Fibroblast of skin of right quadriceps (primary cell): ENCODE measurements around the gene GALNT2.

Experiments used
- DNase-seq: peaks from one replicate; pipeline ENCODE4 v3.0.0-alpha.2; 2013

GALNT2 gene

DNA sequence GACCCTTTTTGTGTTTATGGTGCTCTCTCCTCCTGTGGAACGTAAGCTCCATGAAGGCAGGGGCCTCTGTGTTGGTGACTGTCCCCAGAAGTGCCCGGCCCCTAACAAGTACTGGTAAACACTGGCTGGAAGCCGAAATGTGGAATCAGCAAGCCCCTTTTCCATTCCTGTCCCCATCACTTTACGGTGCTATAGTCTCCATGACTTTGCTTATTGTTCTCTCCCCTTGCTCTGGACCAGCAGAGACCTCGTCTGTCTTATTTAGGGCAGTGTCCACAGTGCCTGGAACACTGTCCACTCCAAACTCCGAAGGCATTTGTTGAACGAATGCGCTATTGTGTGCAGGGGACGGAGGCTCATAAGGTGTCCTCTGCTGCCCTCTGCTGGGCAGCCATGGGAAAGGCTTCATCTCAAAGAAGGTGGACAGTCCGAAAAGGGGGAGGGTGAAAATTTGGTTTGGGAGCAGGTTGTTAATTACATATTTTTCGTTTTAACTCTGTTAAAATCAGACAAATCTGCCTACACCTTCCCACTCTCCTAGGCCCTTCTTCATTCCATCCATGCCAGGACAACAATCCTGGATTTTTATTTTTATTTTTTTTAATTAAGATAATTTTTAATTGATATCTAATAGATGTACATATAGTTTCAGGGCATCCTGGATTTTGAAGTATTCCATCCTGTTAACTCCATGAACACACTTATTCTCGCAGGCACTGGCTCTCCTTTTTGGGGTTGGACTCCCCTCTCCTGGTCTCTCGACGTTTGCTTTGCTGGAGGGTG is 243.5 kb downstream of the GALNT2 start:
- DNase-seq = peak; percentile 61

DNA sequence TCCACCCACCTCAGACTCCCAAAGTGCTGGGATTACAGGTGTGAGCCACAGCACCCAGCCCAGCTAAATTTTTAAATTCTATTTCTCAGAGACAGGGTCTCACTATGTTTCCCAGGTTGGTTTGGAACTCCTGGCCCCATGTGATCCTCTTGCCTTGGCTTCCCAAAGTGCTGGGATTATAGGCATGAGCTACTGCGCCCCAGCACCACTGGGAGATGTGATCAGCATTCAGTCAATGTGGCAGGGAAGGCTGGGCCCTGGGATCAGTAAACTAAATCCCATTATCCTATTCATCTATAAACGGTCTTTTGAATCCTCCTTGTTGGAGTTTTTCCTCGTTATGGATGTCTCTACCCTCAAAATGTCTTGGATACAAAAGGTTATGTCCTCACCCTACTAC is 245.6 kb downstream of the GALNT2 start:
- DNase-seq = no peak

DNA sequence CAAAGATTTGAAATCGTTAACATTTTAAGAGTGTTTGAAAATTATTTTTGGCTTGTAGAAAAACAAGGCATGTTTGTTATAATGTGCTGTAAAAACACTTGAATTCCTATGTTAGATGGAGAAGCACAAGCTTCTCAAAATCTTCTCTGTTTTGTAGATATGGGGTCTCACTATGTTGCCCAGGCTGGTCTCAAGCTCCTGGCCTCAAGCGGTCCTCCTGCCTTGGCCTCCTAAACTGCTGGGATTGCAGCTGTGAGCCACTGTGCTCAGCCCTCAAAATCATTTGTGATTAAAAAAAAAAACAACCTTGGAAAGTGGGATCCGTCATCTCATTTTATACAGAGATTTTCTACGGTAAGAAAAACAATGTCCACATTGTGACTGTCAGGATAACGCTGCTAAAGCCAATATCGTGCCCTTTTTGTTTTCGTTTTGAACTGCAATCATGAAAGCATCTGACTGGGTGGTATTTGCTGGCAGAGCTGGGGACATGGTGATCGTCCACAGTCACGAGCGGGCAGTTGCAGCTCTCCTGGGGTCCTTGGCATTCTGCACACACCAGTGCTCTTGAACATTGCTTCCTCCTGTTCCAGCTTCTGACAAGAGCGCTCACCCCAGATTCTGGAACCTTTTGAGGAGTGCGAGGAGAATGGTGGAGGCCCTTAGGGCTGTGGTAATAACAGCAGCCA is 246.6 kb downstream of the GALNT2 start:
- no peak for DNase-seq

DNA sequence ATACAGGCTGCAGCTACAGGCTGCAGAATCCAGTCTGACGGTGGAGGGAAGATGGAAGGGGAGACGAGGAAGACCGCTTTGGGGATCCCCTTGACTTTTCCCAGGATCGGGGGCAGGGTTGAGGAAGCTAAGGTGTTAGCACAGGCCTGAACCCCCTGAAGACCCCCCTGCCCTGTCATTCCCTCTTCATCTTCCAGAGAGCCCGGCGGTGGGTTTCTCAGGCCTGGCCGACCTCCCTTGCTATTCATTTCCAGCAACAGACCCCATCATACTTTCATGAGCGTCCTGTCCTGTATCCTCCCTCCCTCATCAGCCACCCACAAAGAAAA is 247.1 kb downstream of the GALNT2 start:
- no peak for DNase-seq

DNA sequence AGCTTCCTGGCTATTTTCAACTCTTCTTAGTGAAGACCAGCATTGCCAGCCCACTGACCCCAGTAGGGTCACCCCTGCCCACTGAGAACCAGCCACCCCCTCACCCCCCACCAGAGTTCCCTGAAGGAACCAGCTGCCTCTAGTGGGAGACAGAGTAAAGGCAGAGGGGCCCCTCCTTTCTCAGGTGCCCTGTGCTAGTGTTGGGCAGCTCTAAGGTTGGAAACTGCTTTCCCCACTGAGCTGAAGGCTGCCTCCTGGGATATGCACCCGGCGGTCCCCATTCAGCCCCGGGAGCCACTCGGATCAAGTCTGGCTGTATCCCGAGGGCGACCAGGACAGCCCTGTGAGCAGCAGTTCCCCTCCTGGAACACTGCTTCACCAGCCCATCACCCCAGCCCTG is 248.1 kb downstream of the GALNT2 start:
- no peak for DNase-seq

DNA sequence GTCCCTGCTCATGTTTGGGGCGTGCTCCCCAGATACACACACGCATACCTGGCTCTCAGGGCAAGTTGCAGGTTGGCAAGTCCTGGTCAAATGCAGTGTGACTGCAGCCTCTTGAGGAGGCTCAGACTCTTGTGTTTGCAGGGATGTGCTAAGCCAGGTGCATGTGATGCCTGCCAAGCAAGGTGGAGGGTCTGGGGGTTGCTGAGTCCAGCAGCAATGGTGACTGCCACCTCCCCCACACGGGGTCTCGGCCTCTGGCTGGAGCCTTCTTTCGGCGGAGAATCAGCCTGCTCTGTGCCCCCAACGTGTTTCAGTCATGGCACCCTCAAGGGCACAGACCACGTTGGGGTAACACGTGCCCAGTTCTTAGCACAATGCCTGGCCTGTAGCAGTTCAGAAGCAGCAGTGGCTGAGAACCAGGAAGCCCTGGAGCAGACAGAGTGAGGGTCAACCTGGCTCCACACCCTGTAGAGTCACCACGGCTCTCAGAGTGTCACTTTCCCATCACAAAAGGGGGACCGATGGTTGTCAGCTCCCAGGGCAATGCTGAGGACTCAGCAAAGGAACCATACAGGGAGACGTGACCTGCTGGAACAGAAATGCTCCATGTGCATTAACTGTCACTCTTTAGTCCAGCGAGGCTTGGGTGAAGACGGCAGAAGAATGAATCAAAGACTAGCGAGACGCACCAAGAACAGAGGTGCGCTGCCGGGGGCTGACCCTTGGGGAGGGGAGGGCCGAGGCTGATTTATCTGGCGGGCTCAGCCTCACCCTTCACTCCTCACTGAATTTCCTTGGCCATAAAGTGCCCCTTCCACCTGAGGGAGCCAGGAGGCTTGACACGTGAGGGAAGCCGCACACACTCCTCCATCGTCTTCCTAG is 250.1 kb downstream of the GALNT2 start:
- DNase-seq = no peak

DNA sequence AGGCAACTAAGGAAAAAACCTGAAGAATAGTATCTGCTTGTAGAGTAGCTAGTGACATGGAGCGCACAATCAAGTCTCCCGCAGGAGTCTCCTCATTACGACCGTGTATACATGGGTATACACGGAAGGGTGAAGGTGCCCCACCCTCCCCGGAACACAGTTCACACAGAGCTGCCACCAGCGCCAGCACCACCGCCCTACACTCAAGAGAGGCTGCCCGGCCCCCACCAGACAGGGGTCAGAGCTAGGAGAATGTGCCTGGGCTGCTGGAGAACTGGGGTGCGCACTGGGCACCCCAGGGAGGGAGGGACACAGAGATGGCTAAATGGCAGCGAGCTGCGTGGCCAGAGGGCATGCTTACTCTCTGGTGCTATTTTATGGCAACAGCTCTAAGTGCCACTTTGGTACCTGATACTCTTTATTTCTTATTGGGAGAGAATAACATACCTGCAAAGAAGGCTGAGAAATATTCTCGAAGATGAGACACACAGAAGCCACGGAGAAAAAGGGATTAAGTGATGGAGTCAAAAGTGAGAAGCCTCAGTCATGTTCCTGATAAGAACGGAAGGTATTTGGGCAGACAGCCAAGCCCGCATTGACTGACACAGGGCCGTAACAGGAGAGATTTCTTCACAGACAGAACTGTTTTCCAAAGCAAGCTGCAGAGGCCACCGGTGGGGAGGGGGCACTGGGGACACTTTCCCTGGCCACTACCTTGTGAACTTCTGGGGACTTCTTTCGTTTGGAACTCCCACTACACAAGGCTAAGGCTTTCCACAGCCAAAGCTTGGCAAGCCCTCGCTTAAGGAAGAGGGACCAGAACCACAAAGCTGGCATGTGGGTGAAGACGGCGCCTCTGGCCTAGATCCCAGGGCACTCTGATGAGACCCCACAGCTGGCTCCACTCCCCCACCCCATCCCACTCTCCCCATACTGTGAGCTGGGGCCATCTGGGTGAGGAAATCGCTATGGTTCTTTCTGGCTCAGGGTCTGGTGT is 251.1 kb downstream of the GALNT2 start:
- no peak for DNase-seq

DNA sequence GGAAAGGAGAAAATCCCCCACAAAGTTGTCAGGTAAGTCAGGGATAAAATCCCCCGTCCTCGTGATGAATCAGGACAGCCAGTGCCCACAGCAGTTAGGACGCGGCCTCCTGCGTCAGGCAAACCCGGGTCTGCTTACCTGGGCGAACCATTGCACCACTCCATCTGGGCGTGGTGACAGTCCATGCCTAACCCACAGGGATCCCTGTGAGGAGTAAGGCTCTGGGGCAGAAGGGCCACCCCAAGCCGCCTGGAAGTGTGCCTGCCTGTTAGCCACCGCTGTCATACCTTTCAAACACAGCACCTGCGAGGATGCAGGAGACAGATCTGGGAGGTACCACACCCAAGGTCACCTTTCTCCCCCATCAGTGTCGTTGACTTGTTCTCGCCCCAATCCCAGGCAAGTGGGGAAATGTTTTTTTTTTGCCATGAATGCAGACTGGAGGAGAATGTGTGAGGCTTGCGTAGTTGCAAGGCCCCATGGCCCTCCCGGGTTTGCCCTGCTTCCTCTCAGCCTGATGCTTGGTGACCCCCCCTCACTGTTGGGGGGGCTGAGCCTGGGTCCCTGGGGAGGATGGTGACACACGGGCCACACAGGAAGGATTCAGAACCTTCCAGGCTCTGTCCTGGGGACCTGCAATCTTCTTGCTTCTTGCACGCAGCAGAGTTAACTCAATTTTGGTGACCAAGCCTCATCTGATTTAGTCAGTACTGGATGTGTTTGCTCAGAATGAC is 252.1 kb downstream of the GALNT2 start:
- no peak for DNase-seq

DNA sequence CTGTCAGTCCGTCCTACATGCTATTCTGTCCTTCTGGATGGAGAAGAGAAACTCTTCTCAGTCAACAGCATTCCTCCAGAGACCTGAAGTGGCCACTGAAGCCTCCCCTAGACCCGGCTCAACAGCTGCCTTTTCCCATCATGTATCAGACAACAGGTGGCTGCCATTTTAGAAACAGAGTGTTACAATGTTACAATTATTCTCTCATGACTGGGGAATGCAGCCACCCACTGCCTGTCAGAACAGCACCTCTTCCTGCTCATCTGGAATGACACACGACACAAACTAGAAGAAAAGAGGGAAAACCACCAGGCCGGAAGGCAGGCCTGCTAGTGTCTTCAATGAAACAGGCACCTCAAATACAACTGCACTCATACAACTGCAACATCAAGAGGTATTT is 253.8 kb downstream of the GALNT2 start:
- no peak for DNase-seq

DNA sequence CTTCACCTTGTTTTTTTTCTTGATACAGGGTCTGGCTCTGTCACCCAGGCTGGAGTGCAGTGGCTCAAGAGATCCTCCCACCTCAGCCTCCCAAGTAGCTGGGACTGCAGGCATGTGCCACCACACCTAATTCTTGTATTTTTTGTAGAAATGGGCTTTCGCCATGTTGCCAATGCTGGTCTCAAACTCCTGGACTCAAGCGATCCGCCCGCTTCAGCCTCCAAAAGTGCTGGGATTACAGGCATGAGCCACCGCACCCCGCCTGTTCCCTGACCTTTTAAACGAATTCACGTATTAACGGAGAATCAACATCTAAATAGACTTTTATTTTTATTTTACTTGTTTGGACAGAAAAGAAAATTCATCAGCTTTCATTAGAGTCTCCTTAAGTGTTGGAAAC is 254.3 kb downstream of the GALNT2 start:
- no peak for DNase-seq

DNA sequence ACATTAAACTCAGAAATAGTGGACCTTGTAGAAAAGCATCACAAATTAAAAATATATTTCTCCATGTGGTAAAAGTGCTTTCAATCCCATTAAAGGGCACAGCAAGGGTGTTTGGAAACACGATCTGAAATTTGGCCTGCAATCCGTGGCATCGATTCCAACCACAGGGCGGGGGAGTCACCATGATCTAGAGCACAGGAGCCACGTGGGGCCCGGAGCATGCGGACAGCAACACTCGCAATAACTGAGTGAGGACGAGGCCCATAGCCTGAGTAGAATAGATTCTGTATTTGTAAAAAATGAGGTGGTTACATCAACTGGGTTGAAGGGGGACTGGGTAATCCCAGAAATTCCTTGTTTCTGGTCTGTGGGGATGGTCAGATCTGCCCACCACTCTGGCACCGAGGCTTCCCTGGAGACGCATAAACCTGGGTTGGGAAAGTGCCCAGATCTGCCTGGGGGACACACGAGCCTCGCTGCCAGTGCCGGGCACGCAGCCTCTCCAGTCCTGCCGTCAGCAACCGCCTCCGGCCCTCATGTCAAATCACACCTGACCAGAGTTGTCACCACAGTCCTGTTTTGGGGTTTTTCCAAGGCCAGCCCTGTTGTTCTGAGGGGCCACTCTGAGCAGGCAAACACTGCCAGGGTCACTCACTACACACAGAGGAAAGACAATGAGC is 254.8 kb downstream of the GALNT2 start:
- DNase-seq = no peak

DNA sequence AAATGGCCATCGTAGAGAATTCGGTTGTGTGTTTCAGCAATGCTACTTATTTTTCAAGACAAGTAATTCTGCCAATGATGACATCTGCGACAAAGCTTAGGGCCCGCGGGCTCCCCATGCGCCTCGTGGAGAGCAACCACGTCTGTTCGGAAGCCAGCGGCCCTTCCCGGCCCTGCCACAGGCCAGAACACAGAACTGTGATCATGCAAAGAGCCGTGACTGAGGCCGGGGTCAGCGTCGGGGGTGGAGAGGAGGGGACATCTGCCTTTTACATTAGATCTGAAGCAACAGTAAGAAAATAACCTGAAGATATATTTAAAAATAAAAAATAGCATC is 255.4 kb downstream of the GALNT2 start:
- DNase-seq = no peak

DNA sequence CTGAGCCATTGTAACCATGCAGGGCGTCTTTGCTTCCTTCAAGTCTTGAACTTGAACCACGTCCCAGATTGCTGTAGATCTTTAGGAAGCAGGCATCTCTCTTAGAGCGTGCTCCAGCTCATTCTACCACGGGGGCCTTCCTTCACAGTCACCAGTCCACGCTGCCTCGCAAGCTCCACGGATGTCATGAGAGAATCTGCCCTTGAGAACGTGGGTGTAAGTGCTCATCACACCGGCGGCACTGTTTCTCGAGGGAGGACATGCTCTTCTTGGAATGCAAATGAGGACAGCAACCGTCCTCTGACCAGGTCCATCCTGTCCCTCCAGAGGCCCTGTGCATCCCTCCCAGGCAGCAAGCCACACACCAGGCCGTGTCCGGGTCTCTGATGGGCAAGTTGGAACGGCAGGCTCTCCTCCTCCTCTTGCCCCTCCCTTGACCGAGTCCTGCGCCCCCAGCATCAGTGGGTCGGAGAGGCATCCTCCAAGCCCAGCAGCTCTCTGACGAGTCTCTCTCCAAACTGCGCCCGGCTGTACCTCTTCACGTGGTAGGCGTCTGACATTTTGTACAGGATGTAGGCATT is 256.0 kb downstream of the GALNT2 start:
- no peak for DNase-seq

DNA sequence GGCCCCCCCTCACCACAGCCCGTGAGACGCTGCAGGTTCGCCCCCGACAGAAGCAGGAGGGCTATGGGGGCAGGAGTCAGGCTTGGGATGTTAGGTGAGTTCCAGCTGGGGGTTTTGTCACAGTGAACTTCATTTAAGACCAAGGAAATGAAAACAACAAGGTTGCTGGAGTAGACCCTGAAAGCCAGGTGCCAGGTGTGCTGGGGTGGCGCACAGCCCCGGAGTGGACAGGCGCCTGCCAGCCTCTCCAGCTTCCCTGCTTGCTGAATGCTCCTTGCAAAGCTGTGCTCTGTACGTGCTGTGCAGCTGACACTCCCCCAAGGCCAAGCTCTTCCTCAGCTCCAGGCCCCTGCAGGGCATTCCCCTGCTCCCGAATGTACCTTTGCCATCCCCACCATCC is 256.6 kb downstream of the GALNT2 start:
- DNase-seq = no peak

DNA sequence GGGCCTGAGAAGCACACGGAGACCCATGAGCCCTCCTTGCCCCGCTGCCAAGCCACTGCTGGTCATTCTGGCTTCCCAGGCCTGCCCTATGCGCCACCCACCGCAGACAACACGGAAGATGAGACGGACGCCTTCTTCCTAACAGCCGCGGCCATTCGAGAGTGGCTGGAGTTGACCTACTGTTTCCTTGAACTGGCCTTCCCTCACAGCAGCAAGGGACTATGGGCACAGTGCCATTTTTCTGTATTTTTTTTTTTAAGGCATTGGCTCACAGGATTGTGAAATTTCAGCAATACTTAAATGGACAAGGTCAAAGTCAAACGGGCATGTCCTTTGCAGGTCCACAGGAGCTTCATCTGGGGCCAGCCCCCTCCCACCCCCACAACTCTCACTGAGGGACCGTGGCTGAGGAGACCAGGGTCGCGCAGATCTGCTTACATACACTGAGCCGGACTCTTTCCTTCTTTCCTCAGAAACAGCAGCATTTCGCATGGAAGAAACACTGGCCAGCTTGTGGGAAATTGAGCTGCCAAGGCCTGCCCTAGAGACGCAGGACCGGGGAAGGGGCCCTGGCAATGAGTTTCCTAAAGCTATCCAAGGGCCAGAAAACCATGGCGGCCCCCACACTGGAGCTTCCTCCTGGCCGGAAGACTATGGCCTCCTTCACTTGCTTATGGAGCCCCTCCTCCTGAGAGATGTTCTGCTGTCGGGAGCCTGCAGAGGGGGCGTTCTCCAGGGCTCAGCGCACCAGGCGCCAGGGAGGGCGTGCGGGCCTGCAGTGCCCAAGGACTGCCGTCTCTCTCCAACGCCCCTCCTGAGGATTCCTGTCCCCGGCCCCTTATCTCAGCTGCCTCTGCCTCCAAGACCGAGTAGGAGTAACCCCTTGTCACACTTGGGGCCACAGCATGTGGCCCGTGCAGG is 260.2 kb downstream of the GALNT2 start:
- no peak for DNase-seq

DNA sequence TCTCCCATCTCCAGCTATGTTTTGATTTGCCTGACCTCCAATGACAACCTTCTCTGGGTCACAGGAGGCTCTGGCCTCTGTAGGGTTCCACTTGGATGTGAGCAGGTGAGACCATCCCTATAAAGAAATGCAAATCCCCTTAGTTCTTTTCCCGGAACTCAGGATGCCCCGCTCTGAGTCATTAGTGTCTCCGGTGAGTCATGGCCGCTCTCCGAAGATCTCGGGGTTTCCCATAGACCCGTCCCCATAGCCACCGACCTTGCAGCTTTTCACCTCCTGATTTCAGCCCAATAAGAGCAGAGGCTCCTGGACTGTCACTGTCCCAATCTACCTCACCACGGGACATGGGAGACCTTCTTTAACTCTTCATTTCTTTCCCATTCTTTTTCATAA is 260.9 kb downstream of the GALNT2 start:
- DNase-seq = no peak

DNA sequence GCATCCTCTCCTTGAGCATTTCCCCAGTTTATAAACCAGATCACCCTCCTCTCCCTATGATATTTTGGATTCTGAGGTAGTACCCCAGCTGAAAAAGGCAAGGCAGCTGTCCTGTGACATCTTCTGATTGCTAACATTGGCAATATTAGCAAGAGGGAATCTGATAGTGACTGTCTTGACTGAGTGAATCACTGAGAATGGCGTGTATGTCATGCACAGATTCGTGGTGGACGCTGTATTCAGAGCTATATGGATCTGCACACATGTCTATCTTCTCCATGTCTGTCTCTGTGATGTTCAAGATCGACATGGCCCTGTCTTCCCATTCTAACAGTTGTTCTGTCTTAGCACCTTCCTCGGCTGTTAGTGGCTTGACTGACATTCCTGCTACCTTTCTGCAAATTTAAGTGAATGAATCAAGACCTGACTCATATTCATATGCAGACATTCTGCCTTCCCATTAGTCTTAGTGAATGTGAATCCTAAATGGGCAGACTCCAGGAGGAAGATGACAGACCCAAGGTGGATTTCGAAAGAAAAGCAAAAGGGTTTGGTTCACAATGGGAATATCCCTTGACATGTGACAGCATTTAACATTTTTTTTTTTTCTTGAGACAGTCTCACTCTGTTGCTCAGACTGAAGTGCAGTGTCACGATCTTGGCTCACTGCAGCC is 261.4 kb downstream of the GALNT2 start:
- no peak for DNase-seq

DNA sequence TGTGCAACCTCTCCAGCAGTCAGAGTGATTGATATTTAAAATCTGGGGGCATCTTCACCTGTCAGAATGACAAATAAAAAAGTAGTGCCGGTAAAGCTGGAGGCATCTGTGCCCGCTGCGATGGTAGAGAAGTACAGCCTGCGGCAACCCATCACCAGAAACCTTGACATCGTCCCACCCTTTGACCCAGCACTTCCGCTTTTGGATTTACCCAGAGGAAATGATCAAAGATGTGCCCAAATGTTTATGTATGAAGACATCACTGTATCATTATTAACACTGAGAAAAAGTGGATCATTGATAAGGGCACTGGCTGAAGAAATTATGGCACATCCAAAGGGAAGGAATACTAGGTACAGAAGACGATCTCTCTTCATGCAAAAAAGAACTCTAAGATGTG is 263.1 kb downstream of the GALNT2 start:
- DNase-seq = no peak
